HG02678 (cell line): ENCODE data around the gene LRPAP1.
"Not testable (repeated sequence)": the region's sequence is repeated elsewhere in the genome, so short reads cannot be mapped to it uniquely, and the experiment has no call there.

Experiments
- ATAC-seq: cut with Tn5 transposase; IDR thresholded peaks from one replicate; pipeline ENCODE4 v1.9.1; 2021; ENCODE audit warnings: mild to moderate bottlenecking, moderate library complexity; ENCODE audit not compliant: unreplicated experiment

LRPAP1 gene

GRCh38 chr4:3562127-3562526 lies 29.9 kb upstream of the LRPAP1 start:
- not testable (repeated sequence) for ATAC-seq

DNA sequence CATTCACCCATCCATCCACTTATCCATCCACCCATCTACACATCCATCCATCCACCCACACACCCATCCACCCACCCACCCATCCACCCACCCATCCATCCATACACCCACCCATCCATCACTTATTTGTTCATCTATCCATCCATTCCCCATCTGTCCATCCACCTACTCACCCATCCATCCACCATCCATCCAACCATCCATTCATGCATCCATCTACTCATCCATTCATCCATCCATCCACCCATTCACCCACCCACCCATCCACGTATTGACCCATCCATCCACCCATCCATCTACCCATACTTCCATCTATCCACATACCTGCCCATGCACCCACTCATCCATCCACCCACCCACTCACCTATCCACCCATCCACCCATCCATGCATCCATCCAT lies 28.2 kb upstream of the LRPAP1 start:
- ATAC-seq: not testable (repeated sequence)

GRCh38 chr4:3559381-3560290 lies 27.4 kb upstream of the LRPAP1 start:
- not testable (repeated sequence) for ATAC-seq

DNA sequence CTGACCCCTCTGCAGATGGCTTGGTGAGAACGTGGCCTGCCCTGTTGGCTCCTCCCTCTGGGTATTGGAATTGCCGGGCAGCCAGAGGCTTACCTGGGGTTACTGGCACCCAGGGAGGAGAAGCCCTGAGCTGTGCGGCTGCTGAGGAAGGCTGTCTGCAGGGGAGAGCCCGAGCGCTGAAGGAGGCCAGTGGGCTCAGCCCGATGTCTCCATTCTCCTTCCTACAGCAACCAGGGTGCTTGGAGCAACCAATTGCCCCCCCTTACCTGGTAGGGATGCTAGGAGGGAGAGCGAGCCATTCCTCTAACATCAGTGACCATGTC lies 26.3 kb upstream of the LRPAP1 start:
- ATAC-seq: not testable (repeated sequence)

GRCh38 chr4:3557676-3558513 lies 25.7 kb upstream of the LRPAP1 start:
- not testable (repeated sequence) for ATAC-seq

- ATAC-seq: not testable (repeated sequence)
Measured at GRCh38 chr4:3557088-3557492, 24.9 kb upstream of the LRPAP1 start.

DNA sequence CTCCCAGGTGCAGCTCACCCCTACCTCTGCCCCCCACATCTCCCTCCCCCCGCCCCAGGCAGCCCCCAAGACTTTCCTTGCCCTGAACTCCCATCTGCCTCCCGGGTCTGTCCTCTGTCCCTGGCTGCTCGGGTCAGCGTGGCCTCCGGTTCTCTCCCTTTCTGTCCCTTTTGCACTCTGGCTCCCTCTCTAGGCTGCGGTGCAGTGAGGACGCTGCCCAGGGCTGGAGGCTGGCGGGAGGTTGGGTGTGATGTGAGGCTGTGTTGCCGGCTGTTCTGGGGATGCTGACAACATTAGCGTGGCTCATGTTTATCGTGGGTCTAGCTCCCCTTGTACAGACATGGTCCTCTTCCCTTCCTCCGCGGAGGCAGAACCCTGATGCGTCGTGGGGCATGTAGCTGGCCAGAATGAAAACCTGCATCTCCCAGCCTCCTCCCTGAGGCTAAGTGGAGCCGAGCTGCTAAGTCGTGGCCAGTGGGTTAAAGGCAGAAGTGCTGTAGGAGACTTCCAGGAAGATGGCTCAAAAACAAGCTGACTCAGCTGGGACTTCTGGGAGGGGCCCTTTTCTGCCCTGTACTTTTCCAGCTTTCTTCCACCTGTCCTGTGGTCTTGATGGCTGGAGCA lies 24.1 kb upstream of the LRPAP1 start:
- not testable (repeated sequence) for ATAC-seq

DNA sequence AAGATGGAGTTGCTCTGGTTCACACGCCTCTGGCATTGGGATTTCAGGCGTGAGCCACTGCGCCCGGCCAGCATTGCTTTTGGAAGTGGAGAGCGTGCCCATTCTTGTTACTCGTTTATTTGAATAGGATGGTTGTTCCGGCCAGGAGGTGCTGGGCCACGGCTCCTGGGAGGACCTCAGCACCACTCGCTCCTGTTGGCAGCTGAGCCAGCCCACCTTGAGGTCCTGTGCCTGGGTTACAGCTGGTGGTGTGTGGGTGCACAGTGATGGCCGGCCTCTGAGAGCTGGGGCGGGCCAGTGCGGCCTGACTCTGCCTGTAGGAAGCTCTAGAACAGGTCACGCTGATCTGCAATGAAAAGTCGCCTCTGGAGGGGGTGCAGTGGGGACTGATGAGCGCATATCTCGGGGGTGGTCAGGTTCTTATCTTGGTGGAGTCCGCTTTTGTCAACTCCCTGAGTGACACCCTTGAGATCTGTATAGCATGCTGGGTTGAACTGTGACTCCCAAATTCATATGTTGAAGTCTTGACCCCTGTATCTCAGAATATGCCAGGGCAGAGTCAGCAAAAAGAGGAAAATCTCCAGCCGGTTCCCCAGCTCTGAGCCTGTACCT lies 23.3 kb upstream of the LRPAP1 start:
- ATAC-seq: not testable (repeated sequence)

DNA sequence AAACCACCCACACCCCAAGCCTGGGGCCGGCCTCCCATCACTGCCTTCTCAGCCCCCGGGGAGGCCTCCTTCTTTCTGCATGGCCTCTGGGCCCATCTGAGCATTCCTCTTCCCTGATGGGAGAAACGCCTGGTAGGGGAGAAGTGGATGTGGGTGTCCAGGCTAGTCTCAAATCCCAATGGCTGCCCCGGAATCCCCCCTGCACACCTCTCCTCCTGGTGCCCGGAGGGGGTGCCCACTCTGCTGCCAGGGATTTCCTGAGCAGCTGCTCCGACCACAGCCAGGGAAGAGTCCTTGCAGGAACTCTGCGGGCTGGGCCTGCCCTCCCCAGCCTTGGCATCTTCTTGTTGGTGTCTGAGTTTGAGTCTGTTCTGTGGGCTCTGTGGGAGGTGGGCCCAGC lies 19.1 kb upstream of the LRPAP1 start:
- ATAC-seq: not testable (repeated sequence)

DNA sequence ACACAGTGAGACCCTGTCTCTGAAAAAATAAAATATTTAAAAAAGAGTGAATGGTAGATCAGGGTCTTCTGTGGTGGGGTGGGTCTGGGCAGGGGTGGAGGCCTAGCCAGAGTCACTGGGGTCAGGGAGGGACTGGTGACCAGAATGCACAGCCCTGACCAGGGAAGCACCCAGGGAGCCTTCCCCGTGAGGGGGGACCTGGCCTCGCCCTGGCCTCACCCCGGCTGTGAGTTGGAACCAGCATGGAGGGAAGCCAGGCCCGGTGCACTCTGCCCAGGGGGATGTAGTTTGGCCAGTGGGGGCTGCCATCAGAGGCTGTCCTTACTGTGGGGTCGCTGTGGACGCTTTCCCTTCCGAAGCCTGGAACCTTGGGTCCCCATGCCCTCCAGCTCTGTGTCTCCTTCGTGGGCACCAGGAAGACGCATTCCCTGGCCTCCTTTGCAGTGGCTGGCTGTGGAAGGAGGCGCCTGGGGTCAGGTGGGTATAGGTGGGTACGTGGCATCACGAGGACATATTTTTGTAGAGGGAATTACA lies 18.6 kb upstream of the LRPAP1 start:
- ATAC-seq: not testable (repeated sequence)

- ATAC-seq: not testable (repeated sequence)
Measured at GRCh38 chr4:3550041-3550440, 17.8 kb upstream of the LRPAP1 start.

DNA sequence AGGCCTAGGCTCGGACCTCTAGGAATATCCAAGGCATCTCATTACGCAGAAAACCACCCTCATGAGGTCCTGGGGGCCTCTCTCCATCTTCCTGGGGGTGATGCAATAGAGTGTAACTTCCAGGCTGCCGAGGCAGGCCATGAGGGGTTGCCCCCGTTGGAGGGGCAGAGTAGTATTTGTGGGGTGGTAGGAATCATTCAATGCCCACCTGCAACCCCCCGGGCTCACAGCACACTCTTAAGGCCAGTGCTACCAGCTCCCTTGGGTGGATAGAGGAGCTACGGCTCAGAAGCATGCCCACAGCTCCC lies 17.4 kb upstream of the LRPAP1 start:
- ATAC-seq: not testable (repeated sequence)

- ATAC-seq: not testable (repeated sequence)
Measured at GRCh38 chr4:3548991-3549693, 16.9 kb upstream of the LRPAP1 start.

DNA sequence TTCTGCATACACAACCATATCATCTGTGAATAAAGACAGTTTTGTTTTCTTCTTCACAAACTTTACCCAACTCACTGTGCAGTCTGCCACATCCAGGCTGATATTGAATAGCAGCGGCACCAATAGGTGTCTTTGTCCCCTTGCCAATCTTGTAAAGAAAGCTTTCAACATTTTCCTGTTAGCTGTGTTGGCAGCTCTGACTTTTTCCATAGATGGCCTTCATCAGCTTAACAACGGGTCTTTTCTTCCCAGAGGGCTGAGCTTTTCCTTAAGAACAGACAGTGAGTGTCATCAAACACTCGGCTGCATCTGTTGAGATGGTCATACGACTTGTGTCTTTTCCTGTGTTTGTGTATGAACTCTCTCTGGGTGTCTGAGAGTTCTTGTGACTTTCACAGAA lies 14.5 kb upstream of the LRPAP1 start:
- ATAC-seq: not testable (repeated sequence)

GRCh38 chr4:3545351-3545750 lies 13.1 kb upstream of the LRPAP1 start:
- not testable (repeated sequence) for ATAC-seq

GRCh38 chr4:3544259-3545025 lies 12.2 kb upstream of the LRPAP1 start:
- not testable (repeated sequence) for ATAC-seq

- ATAC-seq: not testable (repeated sequence)
Measured at GRCh38 chr4:3543415-3543814, 11.2 kb upstream of the LRPAP1 start.

DNA sequence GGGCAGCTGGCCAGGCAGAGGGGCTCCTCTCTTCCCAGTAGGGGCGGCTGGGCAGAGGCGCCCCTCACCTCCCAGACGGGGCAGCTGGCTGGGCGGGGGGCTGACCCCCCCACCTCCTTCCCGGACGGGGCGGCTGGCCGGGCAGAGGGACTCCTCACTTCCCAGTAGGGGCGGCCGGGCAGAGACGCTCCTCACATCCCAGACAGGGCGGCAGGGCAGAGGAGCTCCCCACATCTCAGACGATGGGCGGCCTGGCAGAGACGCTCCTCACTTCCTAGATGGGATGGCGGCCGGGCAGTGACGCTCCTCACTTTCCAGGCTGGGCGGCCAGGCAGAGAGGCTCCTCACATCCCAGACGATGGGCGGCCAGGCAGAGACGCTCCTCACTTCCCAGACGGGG lies 6.7 kb upstream of the LRPAP1 start:
- ATAC-seq: not testable (repeated sequence)

- not testable (repeated sequence) for ATAC-seq
Measured at GRCh38 chr4:3535812-3536211, 3.6 kb upstream of the LRPAP1 start.
